Measurements from ENCODE around the gene MELTF. TPM values are rescaled to one million over a fixed set of nuclear protein-coding genes. Genes with fewer than 3 reads are reported as not detected.

Gene MELTF
- total and polyA plus RNA-seq, 9 of the 15 experiments (the other 6 are each of a cell fraction or from before 2014, with no cell fraction given) = 0.35 to 10.5 (median 4.5) TPM

- TF ChIP-seq RREB1 (CRISPR knock-in tag; IDR thresholded peaks at IDR 0.05) (no peak), KDM2B (CRISPR knock-in tag; IDR thresholded peaks at IDR 0.05) (no peak; the same call in 1 of the 2 replicates), WHSC1 (IDR thresholded peaks at IDR 0.05; ENCODE audit: low read length) (no peak), ZC3H8 (IDR thresholded peaks at IDR 0.05) (no peak), BACH1 (tag; IDR thresholded peaks at IDR 0.05) (no peak), HES1 (IDR thresholded peaks at IDR 0.05; ENCODE audit: low read depth) (no peak), USF2 (CRISPR knock-in tag; IDR thresholded peaks at IDR 0.05) (no peak), ZNF224 (CRISPR knock-in tag; IDR thresholded peaks at IDR 0.05) (0 out of 2 replicates have a peak, but pooled peaks have one; percentile 19), PHF21A (IDR thresholded peaks at IDR 0.05; ENCODE audit: borderline replicate concordance, low read depth) (no peak), IFI16 (CRISPR knock-in tag; IDR thresholded peaks at IDR 0.05) (no peak), ZNF41 (CRISPR knock-in tag; conservative IDR thresholded peaks at IDR 0.05) (no peak), ATF1 (CRISPR knock-in tag; IDR thresholded peaks at IDR 0.05) (no peak), ATF1 (tag; IDR thresholded peaks at IDR 0.05) (0 out of 2 replicates have a peak, but pooled peaks have one; percentile 18), HOMEZ (CRISPR knock-in tag; IDR thresholded peaks at IDR 0.05) (no peak), EGR1 (conservative IDR thresholded peaks at IDR 0.05) (no peak), NCOR1 (IDR thresholded peaks at IDR 0.05) (no peak), ZFP30 (CRISPR knock-in tag; IDR thresholded peaks at IDR 0.05; ENCODE audit: borderline replicate concordance) (no peak), MAZ (CRISPR knock-in tag; conservative IDR thresholded peaks at IDR 0.05 in 1 of 2, IDR thresholded peaks at IDR 0.05 in 1 of 2) (peak in 1 of 2 experiments; percentile 73; a peak in 2 of 4 replicates), ZNF830 (CRISPR knock-in tag; IDR thresholded peaks at IDR 0.05) (no peak), ZNF586 (CRISPR knock-in tag; conservative IDR thresholded peaks at IDR 0.05) (no peak)
Measured at GRCh38 chr3:196969660-196970546, 59.7 kb downstream of the MELTF start (continued).

Measured in K562 (cell line).